GM18520 (cell line): ENCODE measurements around the gene JAM3.
"Not testable (repeated sequence)": the region's sequence is repeated elsewhere in the genome, so short reads cannot be mapped to it uniquely, and the experiment has no call there.

Source experiments
- ATAC-seq: cut with Tn5 transposase; IDR thresholded peaks from one replicate; pipeline ENCODE4 v1.9.1; 2021; ENCODE audit not compliant: unreplicated experiment

The JAM3 gene

GRCh38 chr11:134060316-134060715 lies 8.6 kb upstream of the JAM3 start:
- ATAC-seq = no peak

GRCh38 chr11:134062265-134063123 lies 6.4 kb upstream of the JAM3 start:
- ATAC-seq = no peak

DNA sequence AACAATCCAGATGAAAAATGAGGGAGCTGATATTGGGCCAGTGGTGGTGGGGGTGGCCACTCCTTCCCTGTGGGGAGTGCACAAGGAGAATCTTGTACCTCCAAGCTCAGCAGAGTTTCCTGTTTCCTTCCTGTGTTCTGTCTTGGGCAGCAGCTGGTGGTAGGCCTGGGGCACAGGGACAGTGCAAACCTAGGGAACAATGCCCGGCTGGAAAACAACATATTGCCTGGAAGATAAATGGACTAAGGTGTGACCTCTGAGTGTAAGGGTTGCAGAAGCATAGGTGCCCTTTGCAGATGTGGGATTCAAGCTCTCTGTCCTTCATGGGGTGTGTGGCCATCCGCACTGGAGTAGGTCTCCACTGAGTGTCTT lies 5.8 kb upstream of the JAM3 start:
- no peak for ATAC-seq

DNA sequence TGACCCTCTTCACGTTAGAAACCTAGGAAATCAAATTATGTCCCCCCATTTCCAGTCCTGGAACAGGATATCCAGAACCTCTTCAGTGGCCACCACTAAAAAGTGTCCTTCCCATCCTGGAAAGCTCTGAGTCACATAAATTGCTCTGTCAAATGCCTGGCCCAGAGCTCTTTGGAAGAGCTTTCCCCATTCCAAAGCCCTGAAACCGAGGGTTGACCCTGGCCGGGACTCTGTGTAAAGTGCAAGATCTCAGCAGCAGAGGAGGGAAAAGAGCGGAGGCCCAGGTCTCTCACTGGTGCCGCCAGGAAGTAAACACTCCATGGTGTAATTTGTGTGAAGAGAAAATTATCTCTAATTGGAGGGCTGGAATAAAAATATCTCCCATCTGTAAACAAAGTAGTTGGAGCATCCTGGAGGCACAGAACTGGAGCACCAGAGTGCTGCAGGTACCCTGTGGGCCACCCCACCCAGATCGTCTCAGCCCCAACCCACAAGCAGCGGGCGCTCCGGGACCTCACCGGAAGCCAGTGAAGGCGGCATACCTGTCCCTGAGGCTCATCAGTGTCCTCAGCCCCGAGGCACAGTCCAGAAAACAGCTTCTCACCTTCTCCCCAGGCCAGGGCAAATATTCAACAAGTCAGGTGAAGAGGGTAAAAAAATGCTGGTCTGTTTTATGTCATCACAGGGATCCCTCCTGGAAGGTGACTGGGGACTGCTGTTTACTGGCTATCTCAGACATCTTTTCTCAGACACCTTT lies 4.7 kb upstream of the JAM3 start:
- ATAC-seq = no peak

DNA sequence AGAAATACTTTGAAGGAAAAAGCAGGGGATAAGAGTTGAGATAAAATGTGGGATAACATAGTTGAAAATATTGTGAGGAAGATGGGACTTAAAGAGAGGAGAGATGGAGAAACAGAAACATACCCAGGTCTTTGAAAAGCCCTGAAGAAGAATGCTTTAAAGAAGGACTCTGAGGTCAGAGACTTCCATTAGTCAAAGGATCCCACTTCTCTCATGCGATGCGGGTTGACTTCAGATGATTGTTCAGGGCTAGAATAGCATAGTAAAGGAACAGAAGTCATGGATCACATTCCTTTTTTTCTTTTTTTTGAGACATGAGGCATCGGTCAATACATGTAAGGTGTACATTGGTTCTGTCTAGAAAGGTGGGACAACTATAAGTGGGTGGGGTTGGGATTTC lies 3.5 kb upstream of the JAM3 start:
- no peak for ATAC-seq

DNA sequence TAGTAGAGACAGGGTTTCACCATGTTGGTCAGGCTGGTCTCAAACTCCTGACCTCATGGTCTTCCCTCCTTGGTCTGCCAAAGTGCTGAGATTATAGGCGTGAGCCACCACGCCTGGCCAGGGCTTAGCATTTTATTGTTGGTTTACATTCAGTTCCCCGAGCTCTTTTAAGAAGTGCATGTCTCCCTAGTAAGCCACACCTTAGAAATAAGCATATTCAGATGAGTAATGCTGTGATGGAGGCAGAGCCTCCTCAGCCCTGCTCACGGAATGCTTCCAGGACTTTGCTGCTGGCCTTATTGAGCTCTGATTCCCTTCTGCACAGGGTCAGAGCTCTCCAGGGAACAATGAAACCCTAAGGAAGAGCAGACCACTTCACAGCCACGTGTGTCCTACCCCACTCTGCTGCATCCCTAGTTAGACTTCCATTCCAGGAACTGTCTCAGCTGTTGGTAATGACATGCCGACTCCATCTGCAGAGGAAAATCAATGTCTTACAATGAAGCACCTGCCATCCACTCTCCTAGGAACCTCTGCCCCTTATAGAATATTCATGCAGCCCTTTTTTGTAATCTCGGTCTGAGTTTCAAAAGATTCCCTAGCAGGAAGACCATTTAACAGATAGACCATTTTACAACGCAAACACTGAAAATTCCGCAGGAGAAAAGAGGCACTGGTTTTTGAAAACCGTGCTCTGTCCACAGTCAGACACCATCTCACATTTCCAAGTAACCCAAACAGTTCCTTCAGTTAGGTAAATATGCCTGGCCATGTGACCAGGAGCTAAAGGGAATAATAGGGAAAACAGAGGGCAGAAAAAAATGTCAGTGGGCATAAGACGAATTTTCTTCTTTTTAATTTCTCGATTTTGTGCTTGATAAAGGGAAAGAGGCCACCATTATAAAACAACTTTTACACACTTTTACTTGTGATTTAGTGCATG lies 1.7 kb upstream of the JAM3 start:
- ATAC-seq = no peak

DNA sequence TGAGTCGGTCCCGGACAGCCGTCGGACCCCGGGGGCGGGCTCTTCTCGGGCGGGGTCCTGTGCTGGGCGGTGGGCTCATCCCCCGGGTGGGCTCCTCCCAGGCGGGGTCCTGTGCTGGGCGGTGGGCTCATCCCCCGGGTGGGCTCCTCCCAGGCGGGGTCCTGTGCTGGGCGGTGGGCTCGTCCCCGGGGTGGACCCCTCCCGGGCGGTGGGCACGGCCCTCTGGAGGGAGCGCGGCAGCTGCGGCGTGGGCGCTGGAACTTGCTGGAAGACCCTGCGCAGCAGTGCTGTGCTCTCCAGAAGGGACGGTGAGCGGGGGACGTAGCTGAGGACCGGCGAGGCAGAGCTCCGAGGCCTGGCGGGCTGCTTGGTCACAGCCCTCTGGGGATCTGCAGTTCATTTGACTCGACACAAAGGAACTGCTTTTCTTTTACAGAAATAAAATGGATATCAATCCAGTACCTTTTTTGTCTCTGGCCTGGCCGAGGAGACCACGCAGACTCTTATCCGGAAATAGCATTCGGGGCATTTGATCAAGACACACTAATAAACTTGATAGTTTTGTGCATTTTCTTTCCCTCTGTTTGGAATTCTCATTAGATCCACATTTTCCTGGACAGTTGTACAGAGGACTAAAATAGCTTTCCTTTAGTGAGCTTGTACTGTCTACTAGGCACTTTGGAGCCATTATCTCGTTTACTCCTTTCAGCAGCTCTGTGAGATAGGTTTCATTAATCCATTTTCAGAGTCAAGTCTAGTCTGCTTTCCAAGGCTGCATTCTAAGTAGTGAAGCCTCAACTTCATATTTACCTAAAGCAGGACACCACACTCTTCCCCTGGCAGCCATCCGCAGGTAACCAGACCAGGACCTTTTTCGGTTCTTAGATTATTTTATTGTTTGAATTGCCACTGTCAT lies 812 bp downstream of the JAM3 start:
- ATAC-seq = no peak

- no peak for ATAC-seq
Measured at GRCh38 chr11:134070342-134070845, 1.5 kb downstream of the JAM3 start.

DNA sequence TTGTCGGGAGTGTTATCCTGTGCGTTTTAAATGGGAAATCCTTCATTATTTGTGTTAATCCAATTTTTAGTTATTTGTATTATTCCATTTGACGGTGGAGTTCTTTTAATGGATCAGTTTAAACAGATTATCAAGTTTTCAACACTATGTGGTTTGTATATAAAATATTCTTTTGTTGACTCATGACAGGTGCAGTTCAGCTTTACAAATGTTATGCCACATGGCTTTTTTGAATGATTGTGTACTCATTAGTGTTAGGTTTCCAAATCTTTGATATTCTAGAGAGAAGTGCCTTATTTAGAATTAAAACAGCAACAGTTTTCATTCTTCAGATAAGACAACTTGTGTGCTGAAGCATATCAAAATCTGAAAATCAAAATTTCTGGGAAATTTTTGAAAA lies 2.4 kb downstream of the JAM3 start:
- no peak for ATAC-seq

- ATAC-seq = no peak
Measured at GRCh38 chr11:134071766-134072402, 3.0 kb downstream of the JAM3 start.

DNA sequence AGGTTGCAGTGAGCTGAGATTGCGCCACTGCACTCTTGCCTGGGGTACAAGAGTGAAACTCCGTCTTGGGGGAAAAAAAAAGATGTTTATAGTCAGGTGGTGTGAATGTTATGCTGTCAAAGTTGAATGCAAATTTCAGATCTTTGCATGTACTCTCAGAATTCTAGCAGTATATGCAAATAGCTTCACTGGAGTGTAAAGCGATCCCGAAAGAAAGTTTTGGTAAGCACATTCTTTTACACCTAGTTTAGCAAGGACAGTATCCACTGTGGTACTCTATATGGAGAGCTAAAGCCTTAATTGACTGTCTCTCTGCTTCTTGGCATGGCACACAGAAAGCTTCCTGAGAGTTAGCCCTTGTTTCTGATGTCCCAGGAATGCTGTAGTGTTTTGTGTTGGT lies 4.0 kb downstream of the JAM3 start:
- ATAC-seq = no peak

- no peak for ATAC-seq
Measured at GRCh38 chr11:134074346-134074745, 5.5 kb downstream of the JAM3 start.

GRCh38 chr11:134074766-134075165 lies 5.9 kb downstream of the JAM3 start:
- no peak for ATAC-seq

DNA sequence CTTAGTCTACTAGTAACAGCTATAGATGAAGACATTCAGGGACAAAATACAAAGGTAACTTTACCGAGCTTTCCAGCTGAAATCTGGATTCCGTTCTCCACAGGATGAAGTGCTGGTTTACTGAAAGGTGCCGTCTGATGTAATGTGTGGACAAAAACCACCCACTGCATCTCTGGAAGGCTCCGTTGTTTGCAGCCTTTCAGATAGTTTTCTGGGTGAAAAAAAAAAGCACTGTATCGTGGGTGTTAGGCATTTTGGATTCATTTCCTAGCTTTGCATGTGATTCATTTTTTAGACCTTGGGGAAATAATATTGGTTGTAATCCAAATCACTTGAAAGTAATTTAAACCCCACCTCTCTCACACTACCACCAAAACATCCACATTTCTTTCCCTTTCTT lies 10.4 kb downstream of the JAM3 start:
- no peak for ATAC-seq

GRCh38 chr11:134081258-134081657 lies 12.4 kb downstream of the JAM3 start:
- ATAC-seq = not testable (repeated sequence)

DNA sequence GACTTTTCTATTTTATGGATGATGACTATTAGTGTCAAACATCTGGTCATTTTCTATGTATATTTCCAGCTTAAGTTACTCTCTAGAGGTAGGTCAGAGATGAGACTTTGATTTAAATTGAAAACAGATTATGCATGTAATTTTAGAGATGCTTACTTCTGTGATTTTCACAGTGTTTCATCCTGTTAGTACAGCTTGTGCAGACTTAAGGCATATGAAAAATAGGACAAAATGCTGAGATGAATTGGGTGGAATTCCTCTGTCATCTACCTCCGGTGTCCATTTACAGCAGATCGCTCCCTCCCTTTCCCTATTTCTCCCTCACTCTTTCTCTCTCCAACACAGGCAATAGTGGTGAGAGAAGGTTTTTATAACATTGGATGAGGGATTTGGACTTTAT lies 14.1 kb downstream of the JAM3 start:
- no peak for ATAC-seq

GRCh38 chr11:134086376-134086775 lies 17.5 kb downstream of the JAM3 start:
- ATAC-seq = no peak

GRCh38 chr11:134092006-134092405 lies 23.1 kb downstream of the JAM3 start:
- not testable (repeated sequence) for ATAC-seq

- no peak for ATAC-seq
Measured at GRCh38 chr11:134097166-134097565, 28.3 kb downstream of the JAM3 start.
